DMS79 treated with DMSO at 0.1 percent for 48 hours (cell line): ENCODE data around the gene OTUD4.
A peak's percentile ranks its signal among the peaks of the same experiment; 100 is the strongest.

Source experiments
- DNase-seq: peaks from one replicate; lab custom pipeline; 2025; lab: John Stamatoyannopoulos, UW

The OTUD4 gene

DNA sequence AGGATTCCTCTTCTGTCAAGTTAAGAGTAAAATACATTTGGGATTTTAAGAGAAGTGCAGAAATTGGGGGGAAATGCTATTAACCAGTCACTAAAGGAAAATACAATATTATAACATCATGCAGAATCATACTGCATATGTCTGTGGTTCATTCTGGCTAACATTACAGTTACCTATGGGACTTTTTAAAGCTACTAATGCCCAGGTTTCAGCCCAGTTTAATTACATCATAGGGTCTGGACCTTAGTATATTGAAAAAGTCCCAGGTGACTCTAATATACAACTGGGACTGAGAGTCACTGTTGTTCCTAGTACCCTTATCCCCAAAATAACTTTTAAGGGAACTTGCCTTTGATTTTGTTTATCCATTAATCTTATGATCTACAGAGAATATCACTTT lies 72.3 kb downstream of the OTUD4 start:
- DNase-seq: no peak

DNA sequence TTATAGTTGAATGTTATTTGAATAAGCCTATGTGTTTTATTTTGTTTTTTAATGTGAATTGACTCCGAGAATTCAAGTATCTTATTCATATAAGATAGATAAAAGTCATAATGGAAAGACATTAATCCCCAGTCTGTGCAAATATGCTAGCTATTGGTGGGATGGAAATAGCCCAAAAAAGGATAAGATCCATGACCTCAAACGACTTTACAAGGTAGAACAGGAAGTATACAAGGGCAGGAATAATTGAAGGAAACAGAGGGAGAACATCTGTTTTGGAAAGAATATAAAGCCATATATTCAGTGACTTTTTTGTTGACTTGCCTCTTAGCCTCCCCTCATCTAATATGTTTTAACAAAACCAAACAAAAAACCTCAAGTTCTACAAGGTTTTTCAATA lies 73.3 kb downstream of the OTUD4 start:
- DNase-seq: no peak

- no peak for DNase-seq
These were observed 76.9 kb downstream of the OTUD4 start for GRCh38 chr4:145103496-145103895.

- DNase-seq: no peak
These were observed 77.8 kb downstream of the OTUD4 start for GRCh38 chr4:145102619-145103018.

- no peak for DNase-seq
These were observed 79.3 kb downstream of the OTUD4 start for GRCh38 chr4:145101091-145101490.

DNA sequence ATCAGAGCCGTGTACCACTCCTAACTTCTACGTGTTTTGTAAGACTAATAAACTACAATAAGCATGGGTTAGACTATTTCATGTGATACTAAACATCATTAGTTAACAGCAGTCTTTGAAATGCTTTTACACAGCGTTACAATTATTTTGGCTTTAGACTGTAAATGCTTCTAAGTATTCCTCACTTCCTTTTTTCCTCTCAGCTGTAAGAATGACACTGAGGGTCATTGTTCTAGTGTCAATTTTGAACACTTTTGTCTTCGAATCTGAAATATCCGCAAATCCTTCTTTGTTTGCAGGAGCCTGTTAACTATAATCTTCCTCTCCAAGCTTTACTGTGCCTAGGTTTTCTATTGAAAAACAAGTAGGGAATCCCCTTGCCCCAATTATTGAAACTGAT lies 80.7 kb downstream of the OTUD4 start:
- no peak for DNase-seq

- DNase-seq: peak; percentile 32
These were observed 81.7 kb downstream of the OTUD4 start for GRCh38 chr4:145098675-145099037.

DNA sequence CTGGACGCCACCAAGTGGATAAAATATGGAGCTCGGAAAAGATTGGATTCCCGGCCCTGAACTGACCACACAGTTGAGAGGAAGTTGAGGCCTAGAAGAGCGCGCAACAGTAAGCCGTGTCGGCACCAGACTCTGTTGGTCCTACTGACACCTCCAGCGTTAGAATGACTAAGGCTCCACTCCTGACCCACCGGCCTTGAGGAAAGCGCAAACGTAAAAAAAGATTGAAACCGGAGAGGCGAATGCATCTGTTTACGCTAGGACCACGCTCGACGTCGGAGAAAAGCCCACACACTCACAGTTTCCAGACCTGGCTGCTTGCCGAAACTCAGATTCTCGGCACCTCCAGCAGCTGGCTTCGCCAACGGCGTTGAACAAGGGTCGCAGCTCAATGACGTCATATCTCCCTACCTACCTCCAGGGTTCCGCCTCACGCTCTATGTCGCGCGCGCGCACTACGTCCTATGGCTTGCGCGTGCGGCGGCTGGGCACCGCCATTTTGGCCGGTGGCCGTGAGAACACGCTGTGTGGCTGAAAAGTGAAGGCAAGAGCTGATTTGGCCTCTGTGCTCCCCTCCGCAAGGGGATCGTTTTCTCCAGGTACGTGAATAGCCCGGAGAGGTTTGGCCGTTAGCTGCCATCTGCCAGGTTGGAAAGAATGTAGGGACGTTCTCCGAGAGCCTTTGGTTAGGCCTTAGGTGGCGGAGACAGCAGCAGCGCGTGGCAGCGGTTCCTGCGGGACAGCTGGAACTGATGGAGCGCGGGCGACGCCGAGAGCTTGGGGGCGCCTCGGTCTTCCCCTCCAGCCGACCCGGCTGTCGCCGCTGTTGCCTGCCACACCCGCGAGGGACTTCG lies 82.3 kb downstream of the OTUD4 start, which contains the start of the genes ABCE1 and ANAPC10:
TSS of gene ABCE1 (plus strand) at position 491 of the 854 bp plus-strand sequence. CDS start 6,102 bp downstream, outside the sequence.
TSS of gene ANAPC10 (minus strand) at position 376 of the 854 bp plus-strand sequence. CDS start 2,097 bp downstream, outside the sequence.
- DNase-seq: peak; percentile 81

GRCh38 chr4:145097331-145097820 lies 83.0 kb downstream of the OTUD4 start:
- DNase-seq: no peak

- no peak for DNase-seq
These were observed 86.8 kb downstream of the OTUD4 start for GRCh38 chr4:145093638-145094037.

GRCh38 chr4:145090380-145090779 lies 90.0 kb downstream of the OTUD4 start:
- no peak for DNase-seq

GRCh38 chr4:145083891-145084605 lies 96.3 kb downstream of the OTUD4 start:
- DNase-seq: no peak
